ENCODE data around the gene EBF3. TPM values are rescaled to one million over a fixed set of nuclear protein-coding genes. Genes with fewer than 3 reads are reported as not detected.

EBF3 gene
- total RNA-seq, 1 experiment from 2014 or later, result 0.12 TPM

GRCh38 chr10:129790715-129791446, 173.2 kb downstream of the EBF3 start:
- no peak for ATAC-seq
- Histone ChIP-seq H3K4me2 (ENCODE audit: low read length) (no peak overlapping the region), H3K9ac (ENCODE audit: low read length) (no peak overlapping the region), H3K27ac (ENCODE audit: low read depth, low read length) (no peak overlapping the region), H3K36me3 (ENCODE audit: control insufficient read depth in 1 of 2, insufficient read depth in 2 of 2, low read length in 2 of 2) (no peaks in the 10 kb centered on the region), H2AFZ (ENCODE audit: low read depth, low read length, poor library complexity, severe bottlenecking) (no peak overlapping the region), H4K20me1 (ENCODE audit: insufficient read depth) (no peaks in the 10 kb centered on the region), H3K4me3 (replicated peaks in 1 of 2; ENCODE audit: low read depth in 1 of 2, low read length in 2 of 2) (no peak overlapping the region), H3K27me3 (ENCODE audit: insufficient read depth, low read length) (no peaks in the 10 kb centered on the region), H3K4me1 (ENCODE audit: control insufficient read depth in 1 of 2, insufficient read depth in 2 of 2, low read length in 2 of 2) (no peaks in the 10 kb centered on the region), H3K79me2 (ENCODE audit: insufficient read depth, low read length) (no peaks in the 10 kb centered on the region), H3K9me2 (ENCODE audit: insufficient read depth) (no peaks in the 10 kb centered on the region), H3K9me3 (ENCODE audit: control insufficient read depth in 1 of 2, insufficient read depth in 1 of 2, low read depth in 1 of 2, low read length in 2 of 2) (no peaks in the 10 kb centered on the region)
- no peak for DNase-seq (ENCODE audit: low read depth, low spot score)
- BruUV-seq (replicated peaks), result no TSS peak
- ChIA-PET POLR2A (no interaction called here), CTCF (no interaction called here), RAD21 (ENCODE audit: low non-redundant PET in 1 of 2, low total read pairs in 2 of 2, uncharacterized antibody in 2 of 2, unreplicated experiment in 2 of 2) (no interaction called here)
- intact Hi-C loops (cut with micrococcal nuclease), result no loop called here
- TF ChIP-seq SRF (IDR thresholded peaks at IDR 0.05; ENCODE audit: low read depth) (no peak), POLR2AphosphoS5 (IDR thresholded peaks at IDR 0.05; ENCODE audit: low read depth, low read length) (no peak), SP1 (IDR thresholded peaks at IDR 0.05; ENCODE audit: low read depth) (no peak), EGR1 (IDR thresholded peaks at IDR 0.05; ENCODE audit: low read depth) (no peak), CEBPB (IDR thresholded peaks at IDR 0.05; ENCODE audit: low read depth) (no peak), RAD21 (IDR thresholded peaks at IDR 0.05; ENCODE audit: low read depth) (no peak), SIN3A (IDR thresholded peaks at IDR 0.05; ENCODE audit: low read depth) (no peak), EZH2 (IDR thresholded peaks at IDR 0.05) (no peak), CBX3 (IDR thresholded peaks at IDR 0.05; ENCODE audit: low read depth) (no peak), CTCF (IDR thresholded peaks at IDR 0.05 in 2 of 3, conservative IDR thresholded peaks at IDR 0.05 in 1 of 3; ENCODE audit: borderline replicate concordance in 1 of 3, insufficient read depth in 1 of 3, low read depth in 2 of 3, low read length in 2 of 3) (no peak), YY1 (IDR thresholded peaks at IDR 0.05; ENCODE audit: extremely low read depth, insufficient replicate concordance, low read depth, low read length) (no peak), JUND (IDR thresholded peaks at IDR 0.05) (no peak), ZFX (IDR thresholded peaks at IDR 0.05) (no peak), EZH2phosphoT487 (IDR thresholded peaks at IDR 0.05; ENCODE audit: borderline replicate concordance) (no peak)
- TF ChIP-seq, protein P1, sequence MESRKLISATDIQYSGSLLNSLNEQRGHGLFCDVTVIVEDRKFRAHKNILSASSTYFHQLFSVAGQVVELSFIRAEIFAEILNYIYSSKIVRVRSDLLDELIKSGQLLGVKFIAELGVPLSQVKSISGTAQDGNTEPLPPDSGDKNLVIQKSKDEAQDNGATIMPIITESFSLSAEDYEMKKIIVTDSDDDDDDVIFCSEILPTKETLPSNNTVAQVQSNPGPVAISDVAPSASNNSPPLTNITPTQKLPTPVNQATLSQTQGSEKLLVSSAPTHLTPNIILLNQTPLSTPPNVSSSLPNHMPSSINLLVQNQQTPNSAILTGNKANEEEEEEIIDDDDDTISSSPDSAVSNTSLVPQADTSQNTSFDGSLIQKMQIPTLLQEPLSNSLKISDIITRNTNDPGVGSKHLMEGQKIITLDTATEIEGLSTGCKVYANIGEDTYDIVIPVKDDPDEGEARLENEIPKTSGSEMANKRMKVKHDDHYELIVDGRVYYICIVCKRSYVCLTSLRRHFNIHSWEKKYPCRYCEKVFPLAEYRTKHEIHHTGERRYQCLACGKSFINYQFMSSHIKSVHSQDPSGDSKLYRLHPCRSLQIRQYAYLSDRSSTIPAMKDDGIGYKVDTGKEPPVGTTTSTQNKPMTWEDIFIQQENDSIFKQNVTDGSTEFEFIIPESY (IDR thresholded peaks at IDR 0.05; ENCODE audit: extremely low read depth, insufficient replicate concordance, low read length), result no peak
- TF ChIP-seq, protein P2, sequence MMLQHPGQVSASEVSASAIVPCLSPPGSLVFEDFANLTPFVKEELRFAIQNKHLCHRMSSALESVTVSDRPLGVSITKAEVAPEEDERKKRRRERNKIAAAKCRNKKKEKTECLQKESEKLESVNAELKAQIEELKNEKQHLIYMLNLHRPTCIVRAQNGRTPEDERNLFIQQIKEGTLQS (IDR thresholded peaks at IDR 0.05), result no peak
- TF ChIP-seq, protein P3, sequence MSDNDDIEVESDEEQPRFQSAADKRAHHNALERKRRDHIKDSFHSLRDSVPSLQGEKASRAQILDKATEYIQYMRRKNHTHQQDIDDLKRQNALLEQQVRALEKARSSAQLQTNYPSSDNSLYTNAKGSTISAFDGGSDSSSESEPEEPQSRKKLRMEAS (IDR thresholded peaks at IDR 0.05), result no peak

Measured in HCT116 (cell line).